NCI-H2029 treated with DMSO at 0.1 percent for 48 hours (cell line): ENCODE results near the gene CYP2W1.
"Not testable (repeated sequence)": the region's sequence is repeated elsewhere in the genome, so short reads cannot be mapped to it uniquely, and the experiment has no call there.

Experiments
- DNase-seq: peaks from one replicate; lab custom pipeline; 2025; lab: John Stamatoyannopoulos, UW

Gene CYP2W1

DNA sequence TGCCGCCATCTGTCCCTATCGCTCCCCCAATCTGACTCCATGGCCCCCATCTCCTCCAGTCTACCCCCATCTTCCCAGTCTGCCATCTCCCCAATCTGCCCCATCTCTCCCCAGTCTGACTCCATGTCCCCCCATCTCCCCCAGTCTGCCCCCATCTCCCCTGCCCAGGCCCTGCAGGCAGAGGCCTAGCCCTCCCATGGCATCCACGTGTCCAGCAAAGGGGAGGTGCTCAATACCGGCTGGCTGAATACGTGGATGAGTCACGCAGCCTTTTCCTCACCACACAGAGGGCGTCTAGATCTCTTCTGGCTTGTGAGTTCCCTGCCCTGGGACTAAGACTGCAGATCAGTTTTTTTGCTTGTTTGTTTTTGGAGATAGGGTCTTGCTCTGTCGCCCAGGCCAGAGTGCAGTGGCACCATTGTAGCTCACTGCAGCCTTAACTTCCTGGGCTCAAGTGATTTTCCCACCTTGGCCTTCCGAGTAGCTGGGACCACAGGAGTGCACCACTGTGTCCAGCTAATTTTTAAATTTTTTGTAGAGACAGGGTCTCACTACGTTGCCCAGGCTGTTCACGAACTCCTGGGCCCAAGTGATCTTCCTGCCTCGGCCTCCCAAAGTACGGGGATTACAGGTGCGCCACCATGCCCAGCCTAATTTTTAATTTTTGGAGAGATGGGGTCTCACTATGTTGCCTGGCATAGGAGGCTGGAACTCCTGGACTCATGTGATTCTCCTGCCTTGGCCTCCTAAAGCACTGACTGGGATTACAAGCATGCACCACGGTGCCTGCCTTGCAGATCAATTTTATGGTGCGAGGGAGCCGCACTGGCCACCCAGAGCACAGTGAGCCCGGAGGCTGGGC lies 46.0 kb downstream of the CYP2W1 start:
- no peak for DNase-seq

DNA sequence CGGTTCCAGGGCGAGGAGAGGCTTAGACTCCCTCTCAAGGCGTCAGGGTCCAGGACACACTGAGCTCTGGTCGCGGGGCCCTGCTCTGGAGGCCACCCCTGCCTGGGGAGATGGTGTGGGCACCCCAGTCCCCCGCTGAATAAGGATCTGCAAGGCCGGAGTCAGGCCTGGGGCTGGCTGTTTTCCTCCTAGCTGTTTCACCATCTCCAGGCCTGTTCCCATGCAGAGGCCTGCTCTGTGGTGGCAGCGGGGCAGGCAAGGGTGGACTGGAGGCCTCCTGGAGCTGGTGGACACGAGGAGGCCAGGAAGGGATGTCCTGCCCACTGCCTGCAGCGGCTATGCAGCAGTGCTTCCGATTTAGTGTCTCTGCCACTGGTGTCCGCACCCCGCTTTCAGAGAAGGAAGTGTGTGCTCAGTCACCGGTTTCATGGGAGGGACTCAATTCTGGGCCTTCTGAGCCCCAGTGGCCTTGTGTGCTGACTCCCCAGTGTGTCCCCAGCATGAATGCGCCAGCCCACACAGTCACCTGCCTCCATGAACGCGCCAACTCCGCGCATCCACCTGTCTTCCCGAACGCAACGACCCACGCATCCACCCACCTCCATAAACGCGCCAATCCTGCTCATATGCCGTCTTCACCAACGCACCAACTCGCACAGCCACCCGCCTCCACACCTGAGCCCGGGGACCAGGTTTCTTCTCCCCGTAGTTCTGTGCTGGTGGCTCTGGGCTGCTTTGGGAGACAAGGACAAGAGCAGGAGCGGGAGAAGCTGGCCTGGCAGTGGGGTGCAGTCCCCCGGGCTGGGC lies 46.9 kb downstream of the CYP2W1 start:
- DNase-seq, result no peak

DNA sequence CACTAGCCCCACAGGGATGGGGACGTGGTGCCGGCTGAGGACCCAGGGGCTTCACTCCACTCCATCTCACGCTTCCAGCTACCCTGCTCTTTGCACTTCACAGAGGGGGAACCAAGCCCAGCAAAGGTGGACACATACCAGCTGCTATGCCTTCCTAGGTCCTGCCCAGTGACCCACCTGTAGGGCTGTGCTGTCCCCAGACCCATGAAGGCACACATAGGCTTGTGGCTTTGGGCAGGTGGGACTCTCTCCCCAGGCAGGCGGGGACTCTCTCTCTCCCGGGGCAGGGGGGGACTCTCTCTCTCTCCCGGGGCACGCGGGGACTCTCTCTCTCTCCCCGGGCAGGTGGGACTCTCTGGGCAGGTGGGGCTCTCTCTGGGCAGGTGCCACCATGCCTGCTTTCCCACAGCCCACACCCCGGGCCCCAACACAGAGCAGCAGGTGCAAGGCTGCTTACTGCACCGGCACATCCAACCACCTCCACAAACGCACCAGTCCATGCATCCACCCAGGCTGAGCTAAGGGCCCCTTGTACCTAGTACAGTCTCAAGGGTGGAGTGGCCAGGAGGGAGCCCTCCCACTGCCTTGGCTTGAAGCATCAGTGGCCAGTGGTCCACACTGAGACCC lies 47.6 kb downstream of the CYP2W1 start:
- DNase-seq, result no peak

DNA sequence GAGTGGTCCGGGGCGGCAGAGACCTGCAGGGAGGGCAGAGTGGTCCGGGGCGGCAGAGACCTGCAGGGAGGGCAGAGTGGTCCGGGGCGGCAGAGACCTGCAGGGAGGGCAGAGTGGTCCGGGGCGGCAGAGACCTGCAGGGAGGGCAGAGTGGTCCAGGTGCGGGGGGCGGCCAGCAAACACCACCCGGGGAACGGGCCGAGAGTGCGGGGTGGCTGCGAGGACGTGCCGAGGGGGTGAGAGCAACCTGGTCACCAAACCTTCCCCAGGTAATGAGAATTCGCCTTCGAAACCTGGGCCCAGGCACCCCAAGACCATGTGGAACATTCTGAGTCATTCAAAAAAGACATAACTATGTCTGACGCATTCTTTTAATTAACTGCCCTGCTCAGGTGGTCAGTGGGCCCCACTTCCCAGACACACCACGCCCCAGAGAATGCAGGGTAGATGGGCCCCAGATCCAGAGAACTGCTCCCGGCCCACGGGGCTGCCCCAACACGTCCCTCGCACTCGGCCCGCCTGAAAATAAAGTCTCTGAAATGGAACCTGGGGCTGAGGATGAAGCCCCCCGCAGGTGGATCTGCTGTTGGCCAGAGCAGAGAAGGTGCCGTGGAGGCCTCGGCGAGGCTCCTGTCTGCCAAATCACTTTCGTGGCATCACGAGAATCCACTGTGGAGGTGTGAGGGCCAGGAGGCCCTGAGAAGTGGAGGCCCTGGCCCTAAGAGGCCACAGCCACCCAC lies 48.9 kb downstream of the CYP2W1 start:
- DNase-seq, result no peak

DNA sequence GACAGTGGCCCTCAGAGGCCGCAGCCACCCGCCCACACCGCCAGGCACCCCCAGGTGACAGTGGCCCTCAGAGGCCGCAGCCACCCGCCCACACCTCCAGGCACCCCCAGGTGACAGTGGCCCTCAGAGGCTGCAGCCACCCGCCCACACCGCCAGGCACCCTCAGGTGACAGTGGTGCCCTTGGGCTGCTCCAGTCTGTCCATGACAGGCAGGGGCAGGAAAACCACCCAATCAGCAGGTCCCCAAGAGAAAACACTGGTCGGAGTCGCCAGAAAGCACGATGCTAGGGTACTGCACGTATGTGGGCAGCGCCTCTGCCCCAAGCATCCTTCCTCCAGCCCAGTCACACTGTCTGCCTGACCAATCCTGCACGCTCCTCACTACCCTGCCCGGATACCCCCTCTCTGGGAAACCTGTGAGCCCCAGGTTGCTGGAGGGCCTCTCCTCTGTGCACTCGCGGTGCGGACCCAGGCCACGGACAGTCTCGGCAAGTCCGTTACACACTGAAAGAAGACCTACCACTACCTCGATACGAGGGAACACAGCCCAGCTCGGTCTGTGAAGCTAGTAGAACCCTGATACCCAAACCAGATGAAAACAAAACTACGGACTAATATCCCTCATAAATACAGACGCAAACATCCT lies 49.7 kb downstream of the CYP2W1 start:
- DNase-seq, result no peak

DNA sequence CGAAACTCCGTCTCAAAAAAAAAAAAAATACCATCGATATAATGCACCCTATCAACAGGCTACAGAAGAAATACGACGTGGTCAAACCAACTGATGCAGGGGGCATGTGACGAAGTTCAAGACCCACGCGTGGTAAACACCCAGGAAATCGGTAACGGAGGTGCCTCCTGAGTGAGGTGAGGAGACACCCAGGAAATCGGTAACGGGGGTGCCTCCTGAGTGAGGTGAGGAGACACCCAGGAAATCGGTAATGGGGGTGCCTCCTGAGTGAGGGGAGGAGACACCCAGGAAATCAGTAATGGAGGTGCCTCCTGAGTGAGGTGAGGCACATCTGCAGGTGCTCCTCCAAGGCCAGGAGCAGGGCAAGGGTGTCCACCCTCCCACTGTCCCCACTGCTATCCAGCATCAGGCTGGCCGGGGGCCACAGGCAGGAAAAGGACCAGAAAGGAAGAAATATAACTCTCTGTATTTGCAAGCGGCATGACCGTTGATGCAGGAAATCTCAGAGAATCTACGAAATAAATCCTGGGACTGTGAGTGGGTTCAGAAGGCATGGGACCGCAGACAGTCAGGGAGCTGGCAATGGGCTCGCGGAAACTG lies 50.7 kb downstream of the CYP2W1 start:
- no peak for DNase-seq

DNA sequence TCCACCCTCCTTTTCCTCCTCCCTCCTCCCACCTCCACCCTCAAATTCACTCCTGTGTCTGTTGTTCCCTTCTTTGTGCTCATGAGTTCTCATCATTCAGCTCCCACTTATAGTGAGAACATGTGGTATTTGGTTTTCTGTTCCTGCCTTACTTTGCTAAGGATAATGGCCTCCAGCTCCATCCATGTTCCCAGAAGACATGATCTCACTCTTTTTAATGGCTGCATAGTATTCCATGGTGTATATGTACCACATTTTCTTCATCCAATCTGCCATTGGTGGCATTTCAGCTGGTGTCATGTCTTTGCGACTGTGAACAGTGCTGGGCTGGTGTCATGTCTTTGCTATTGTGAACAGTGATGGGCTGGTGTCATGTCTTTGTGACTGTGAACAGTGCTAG lies 51.8 kb downstream of the CYP2W1 start:
- DNase-seq, result not testable (repeated sequence)

DNA sequence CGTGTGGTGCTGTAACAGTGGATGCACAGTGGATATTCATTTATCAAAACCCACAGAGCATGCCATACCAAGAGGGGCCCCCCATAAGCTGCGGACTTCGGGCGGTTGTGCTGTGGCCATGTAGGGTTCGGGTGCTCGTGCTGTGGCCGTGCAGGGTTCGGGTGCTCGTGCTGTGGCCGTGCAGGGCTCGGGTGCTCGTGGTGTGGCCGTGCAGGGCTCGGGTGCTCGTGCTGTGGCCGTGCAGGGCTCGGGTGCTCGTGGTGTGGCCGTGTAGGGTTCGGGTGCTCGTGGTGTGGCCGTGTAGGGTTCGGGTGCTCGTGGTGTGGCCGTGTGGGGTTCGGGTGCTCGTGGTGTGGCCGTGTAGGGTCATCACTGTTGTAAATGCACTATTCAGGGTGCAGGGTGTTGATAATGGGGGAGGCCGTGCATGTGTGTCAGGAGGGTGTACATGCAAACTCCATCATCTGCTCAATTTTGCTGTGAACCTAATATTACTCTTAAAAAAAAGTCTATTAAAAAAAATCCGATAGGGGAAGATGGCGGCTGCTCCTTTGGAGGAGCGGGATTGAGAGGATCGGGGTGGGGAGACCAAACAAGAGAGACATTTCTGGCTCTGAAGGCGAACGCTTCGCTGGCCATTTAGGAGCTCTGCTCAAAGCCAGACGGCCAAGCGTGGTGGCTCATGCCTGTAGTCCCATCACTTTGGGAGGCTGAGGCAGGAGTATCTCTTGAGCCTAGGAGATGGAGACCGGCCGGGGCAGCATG lies 53.4 kb downstream of the CYP2W1 start:
- DNase-seq, result not testable (repeated sequence)
